Measurements from ENCODE around the gene NDFIP1.

The NDFIP1 gene

DNA sequence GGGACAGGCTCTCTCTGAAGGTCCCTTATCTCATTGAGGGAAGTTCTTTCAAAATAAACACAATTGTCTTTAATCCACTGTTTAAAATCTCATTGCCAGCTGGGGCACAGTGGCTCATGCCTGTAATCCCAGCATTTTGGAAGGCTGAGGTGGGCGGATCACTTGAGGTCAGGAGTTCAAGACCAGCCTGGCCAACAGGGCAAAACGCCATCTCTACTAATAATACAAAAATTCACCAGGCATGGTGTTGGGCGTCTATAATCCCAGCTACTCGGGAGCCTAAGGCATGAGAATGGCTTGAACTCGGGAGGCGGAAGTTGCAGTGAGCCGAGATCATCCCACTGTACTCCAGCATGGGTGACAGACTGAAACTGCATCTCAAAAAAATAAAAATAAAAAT lies 8.3 kb upstream of the NDFIP1 start:
- TF ChIP-seq, protein P1, sequence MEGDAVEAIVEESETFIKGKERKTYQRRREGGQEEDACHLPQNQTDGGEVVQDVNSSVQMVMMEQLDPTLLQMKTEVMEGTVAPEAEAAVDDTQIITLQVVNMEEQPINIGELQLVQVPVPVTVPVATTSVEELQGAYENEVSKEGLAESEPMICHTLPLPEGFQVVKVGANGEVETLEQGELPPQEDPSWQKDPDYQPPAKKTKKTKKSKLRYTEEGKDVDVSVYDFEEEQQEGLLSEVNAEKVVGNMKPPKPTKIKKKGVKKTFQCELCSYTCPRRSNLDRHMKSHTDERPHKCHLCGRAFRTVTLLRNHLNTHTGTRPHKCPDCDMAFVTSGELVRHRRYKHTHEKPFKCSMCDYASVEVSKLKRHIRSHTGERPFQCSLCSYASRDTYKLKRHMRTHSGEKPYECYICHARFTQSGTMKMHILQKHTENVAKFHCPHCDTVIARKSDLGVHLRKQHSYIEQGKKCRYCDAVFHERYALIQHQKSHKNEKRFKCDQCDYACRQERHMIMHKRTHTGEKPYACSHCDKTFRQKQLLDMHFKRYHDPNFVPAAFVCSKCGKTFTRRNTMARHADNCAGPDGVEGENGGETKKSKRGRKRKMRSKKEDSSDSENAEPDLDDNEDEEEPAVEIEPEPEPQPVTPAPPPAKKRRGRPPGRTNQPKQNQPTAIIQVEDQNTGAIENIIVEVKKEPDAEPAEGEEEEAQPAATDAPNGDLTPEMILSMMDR (IDR thresholded peaks at IDR 0.05; ENCODE audit: low read depth, low read length) = no peak
- DNase-seq (ENCODE audit: extremely low read depth, low read depth) = no peak

DNA sequence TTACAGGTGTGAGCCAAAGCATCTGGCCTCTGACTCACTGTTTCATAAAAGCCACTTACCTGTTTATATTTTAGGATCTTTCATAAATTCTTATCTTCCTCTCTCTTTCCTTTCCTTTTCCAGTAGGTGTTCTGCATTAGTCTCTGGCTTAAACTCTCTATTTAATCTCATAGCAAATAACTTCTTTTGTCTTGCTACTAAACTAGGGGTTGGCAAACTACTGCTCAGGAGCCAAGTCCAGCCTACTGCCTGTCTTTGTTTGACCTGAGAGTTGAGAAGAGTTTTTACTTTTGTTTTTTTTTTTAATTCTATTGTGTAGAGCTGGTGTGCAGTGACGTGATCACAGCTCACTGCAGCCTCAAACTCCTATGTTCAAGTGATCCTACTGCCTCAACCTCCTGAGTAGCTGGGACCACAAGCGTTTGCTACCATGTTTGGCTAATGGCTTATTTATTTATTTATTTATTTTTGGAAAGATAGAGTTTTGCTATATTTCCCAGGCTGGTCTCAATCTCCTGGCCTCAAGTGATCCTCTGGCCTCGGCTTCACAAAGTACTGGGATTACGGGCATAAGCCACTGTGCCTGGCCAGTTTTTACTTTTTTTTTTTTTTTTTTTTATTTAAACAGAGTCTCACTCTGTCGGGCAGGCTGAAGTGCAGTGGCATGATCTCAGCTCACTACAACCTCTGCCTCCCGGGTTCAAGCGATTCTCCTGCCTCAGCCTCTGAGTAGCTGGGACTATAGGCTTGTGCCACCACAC lies 5.4 kb upstream of the NDFIP1 start:
- no peak for DNase-seq (ENCODE audit: extremely low read depth, low read depth)
- TF ChIP-seq, protein P1 (IDR thresholded peaks at IDR 0.05; ENCODE audit: low read depth, low read length) = no peak

DNA sequence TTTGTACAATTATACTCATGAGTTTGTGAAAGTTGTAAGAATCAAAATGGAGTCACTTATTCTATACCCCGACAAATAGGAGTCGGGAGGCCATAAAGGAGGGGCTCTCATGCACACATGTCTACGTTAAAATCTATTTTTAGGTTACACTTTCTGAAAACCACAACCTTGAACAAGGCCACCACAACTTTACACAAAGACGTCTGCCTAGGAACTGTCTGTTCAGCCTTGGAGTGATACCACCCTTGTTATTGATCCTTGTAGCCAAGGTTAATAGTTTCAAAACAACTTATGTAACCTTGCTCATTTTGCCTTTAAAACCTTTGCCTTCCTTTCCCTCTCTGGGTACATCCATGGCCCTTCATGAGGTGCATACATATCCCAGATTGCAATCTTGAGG lies 4.1 kb upstream of the NDFIP1 start:
- TF ChIP-seq, protein P1 (IDR thresholded peaks at IDR 0.05; ENCODE audit: low read depth, low read length) = no peak
- no peak for DNase-seq (ENCODE audit: extremely low read depth, low read depth)

DNA sequence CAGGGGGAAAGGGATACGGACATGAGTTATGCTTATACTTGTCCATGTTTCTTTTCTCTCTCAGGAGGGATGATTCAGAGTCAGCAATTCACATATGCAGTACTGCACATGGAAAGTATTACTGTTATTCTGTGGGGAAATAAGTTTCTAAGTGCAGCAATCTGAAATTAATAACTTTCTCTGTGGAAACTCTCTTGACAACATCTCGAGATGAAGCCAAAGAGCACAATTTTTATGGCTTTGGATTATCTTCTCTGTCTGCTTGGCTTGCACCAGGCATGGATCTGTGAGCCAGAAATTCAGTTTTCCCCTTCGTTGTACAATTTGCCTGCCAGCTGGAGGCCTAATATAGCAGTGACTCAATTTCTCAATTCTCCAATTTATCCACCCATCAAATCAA lies 2.5 kb upstream of the NDFIP1 start:
- TF ChIP-seq, protein P1 (IDR thresholded peaks at IDR 0.05; ENCODE audit: low read depth, low read length) = no peak
- no peak for DNase-seq (ENCODE audit: extremely low read depth, low read depth)

DNA sequence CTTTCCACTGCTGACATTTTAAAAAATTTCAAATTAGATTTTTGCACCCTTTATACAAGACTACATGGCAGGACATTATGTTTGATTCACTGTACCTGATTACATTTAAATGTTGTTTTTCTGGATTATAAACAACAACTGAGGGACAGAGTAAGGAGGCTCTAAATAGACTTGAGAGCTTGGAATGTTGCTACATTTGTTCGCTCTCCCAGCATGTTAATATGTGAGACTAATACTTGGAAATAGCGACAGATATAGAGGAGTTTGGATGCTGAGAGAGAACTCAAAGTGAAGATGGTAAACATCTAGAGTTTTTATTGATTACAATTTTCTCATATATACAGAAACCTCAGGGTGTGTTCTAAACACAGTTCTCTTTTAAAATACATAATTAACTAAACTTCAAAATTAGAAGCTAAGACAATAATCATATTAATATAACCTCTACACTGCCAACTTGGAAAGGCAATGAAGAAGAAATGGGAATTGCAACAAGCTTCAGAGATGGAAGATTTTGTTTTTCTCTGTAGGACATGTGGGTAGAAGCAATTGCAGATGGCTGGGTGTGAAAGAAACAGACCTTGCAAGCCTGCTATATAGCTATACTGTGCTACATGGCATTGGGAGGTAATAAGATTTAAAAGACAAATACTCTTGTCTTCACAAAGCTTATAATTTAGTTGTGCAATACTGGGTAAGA lies 1.4 kb upstream of the NDFIP1 start:
- no peak for DNase-seq (ENCODE audit: extremely low read depth, low read depth)
- TF ChIP-seq, protein P1 (IDR thresholded peaks at IDR 0.05; ENCODE audit: low read depth, low read length) = no peak

DNA sequence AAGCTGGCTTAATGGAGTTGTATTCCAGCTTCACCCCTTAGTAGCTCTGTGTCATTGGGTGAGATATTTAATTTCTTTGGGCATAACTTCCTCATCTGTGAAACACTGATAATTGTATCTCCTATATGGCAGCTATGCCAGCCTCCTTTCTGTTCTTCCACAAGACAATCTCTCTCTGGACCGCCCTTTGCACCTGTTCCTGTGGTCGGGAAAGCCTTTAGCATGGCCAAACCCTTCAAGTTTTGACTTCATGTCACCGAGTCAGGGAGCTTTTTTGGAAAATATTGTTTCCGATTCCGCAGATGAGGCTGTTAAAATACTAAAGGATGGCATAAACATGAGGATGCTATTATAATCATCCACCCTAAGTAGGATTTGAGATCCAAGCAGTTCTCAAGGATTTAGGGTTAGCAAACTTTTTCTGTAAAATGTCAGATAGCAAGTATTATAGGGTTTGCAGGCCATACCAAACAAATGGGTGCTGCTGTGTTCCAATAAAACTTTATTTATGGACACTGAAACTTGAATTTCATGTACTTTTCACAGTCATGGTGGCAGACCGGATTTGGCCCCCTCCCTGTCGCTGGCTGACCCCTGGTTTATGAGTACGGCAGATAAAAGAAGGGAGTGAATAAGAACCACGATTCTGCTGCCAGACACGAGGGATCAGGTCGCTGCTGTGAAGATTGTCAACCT lies 695 bp upstream of the NDFIP1 start:
- TF ChIP-seq, protein P1 (IDR thresholded peaks at IDR 0.05; ENCODE audit: low read depth, low read length) = no peak
- DNase-seq (ENCODE audit: extremely low read depth, low read depth) = no peak

Measured in AG09319 (cell line).